H1 (cell line): Measurements from ENCODE around the gene CD4. TPM values are rescaled to one million over a fixed set of nuclear protein-coding genes. Genes with fewer than 3 reads are reported as not detected.

ENCODE experiments used
- RNF2 ChIP-seq: fragments of 200-900, 300-1000 bp; sonication (generic); IDR thresholded peaks from 2 replicates; pipeline ENCODE4 v1.7.1; 2016; ENCODE audit warnings: borderline replicate concordance, low read depth, mild to moderate bottlenecking, antibody characterized with exemption, low read length; ENCODE audit not compliant: poor library complexity, severe bottlenecking; ENCODE audit errors: missing control alignments
- TBP ChIP-seq: IDR thresholded peaks from 2 replicates; pipeline ENCODE4 v1.6.1; 2011; ENCODE audit warnings: low read depth, low read length, improper control_type of control experiment
- polyA plus RNA-seq, 7 experiments: library from polyadenylated mRNA; depleted of rRNA in 3 of 7; stranded (reverse) in 5 of 7; unstranded in 2 of 7; fragments of >200 nt in 5 of 7; fragments of 200-250 nt in 2 of 7; gene quantifications; 1 replicate in 5 of 7; 2 replicates in 1 of 7; 4 replicates in 1 of 7; pipeline versions ENCODE4 v1.2.1 to v1.2.3, GENCODE V29; 2011 to 2013; ENCODE audit warnings: missing spikeins in 2 of 7, mixed read lengths in 2 of 7
- total RNA-seq: library from RNA; stranded (reverse); fragmentation: NEBNext Ultra II Directional; extraction: Animal tissue kit (Norgen Biotek cat#: 25700); gene quantifications from 2 replicates; pipeline ENCODE4 v1.2.1, GENCODE V29; 2021
- TF ChIP-seq, protein P1 (sequence below): IDR thresholded peaks from 2 replicates; pipeline ENCODE4 v1.6.1; 2012; ENCODE audit warnings: low read length, inconsistent platforms

CD4 gene
- total and polyA plus RNA-seq, 2 of the 8 experiments (the other 6 are each of a cell fraction or from before 2014, with no cell fraction given), result 3.4 to 5.1 TPM

DNA sequence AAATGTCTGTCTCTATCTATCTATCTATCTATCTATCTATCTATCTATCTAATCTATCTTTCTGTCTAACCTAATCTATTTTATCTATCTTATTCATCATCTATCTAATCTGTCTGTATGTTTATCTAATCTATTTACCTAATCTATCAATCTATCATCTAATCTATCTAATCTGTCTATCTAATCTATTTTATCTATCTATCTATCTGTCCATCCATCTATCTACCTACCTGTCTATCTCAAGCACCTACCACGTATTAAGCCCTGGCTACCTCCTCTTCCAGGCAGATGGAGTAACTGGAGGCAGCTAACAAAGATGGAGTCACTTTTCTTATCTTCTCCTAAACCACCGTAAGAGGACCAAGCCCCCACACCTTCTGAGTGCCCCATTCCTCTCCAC, 5.8 kb downstream of the CD4 start (continued):
- TF ChIP-seq RNF2 (no peak), TBP (no peak)
- TF ChIP-seq, protein P1, sequence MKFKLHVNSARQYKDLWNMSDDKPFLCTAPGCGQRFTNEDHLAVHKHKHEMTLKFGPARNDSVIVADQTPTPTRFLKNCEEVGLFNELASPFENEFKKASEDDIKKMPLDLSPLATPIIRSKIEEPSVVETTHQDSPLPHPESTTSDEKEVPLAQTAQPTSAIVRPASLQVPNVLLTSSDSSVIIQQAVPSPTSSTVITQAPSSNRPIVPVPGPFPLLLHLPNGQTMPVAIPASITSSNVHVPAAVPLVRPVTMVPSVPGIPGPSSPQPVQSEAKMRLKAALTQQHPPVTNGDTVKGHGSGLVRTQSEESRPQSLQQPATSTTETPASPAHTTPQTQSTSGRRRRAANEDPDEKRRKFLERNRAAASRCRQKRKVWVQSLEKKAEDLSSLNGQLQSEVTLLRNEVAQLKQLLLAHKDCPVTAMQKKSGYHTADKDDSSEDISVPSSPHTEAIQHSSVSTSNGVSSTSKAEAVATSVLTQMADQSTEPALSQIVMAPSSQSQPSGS, result no peak
- TF ChIP-seq, all 59 proteins: peak for 0
